SK-N-SH (cell line): Measurements from ENCODE around the gene C6orf136. TPM values are rescaled to one million over a fixed set of nuclear protein-coding genes. Genes with fewer than 3 reads are reported as not detected.

Experiments
- CTCF ChIA-PET: fragments of 300-600, 350-600 bp; formaldehyde crosslinking; extraction: SDS; loops from one replicate; lab custom pipeline; 2021; lab: Yijun Ruan, JAX
- POLR2A ChIA-PET: fragments of 350-600 bp; sonication (Branson Sonifier 250); formaldehyde crosslinking; extraction: SDS; loops from one replicate; lab custom pipeline; 2020; ENCODE audit warnings: antibody characterized with exemption, inconsistent platforms; lab: Yijun Ruan, JAX
- DNase-seq: peaks from one replicate; pipeline ENCODE4 v3.0.0; 2012
- H2AFZ ChIP-seq: fragments of 200-600 bp; sonication (generic); 2 replicates; pipeline ENCODE4 v1.8.1; 2016; ENCODE audit warnings: antibody characterized with exemption, mild to moderate bottlenecking, low read depth
- H3F3A ChIP-seq: fragments of 200-600 bp; sonication (generic); replicated peaks from 2 replicates; pipeline ENCODE3; 2016; ENCODE audit warnings: antibody characterized with exemption, mild to moderate bottlenecking; ENCODE audit not compliant: insufficient read depth
- H3K27ac ChIP-seq, 2 experiments: fragments of 200-500 bp in 1 of 2; fragments of 200-600 bp in 1 of 2; sonication (Bioruptor generic) in 1 of 2; sonication (generic), shearing (Covaris generic) in 1 of 2; 2 replicates each; pipeline versions ENCODE4 v1.5.1 to v1.6.1; 2014 to 2016; ENCODE audit warnings: low read depth in 2 of 2, inconsistent platforms in 1 of 2, low read length in 1 of 2, mild to moderate bottlenecking in 1 of 2, mixed read lengths in 1 of 2
- H3K27me3 ChIP-seq: fragments of 200-600 bp; sonication (generic), shearing (Covaris generic); 2 replicates; pipeline ENCODE4 v1.6.1; 2016; ENCODE audit warnings: mixed run types; ENCODE audit not compliant: insufficient read depth
- H3K36me3 ChIP-seq, 2 experiments: fragments of 200-500 bp in 1 of 2; fragments of 200-600 bp in 1 of 2; sonication (Bioruptor generic) in 1 of 2; sonication (generic) in 1 of 2; replicated peaks in 1 of 2; 2 replicates each; pipeline versions ENCODE3 to v1.5.1; 2014 to 2016; ENCODE audit warnings: low read length in 1 of 2, mild to moderate bottlenecking in 1 of 2; ENCODE audit not compliant: insufficient read depth in 2 of 2, control insufficient read depth in 1 of 2
- H3K4me1 ChIP-seq, 2 experiments: fragments of 200-500 bp in 1 of 2; fragments of 200-600 bp in 1 of 2; sonication (Bioruptor generic) in 1 of 2; sonication (generic), shearing (Covaris generic) in 1 of 2; 2 replicates each; pipeline versions ENCODE4 v1.5.1 to v1.6.1; 2014 to 2016; ENCODE audit warnings: low read depth in 1 of 2, low read length in 1 of 2, mixed run types in 1 of 2; ENCODE audit not compliant: insufficient read depth in 2 of 2, control insufficient read depth in 1 of 2
- H3K4me2 ChIP-seq: fragments of 200-600 bp; sonication (generic), shearing (Covaris generic); 2 replicates; pipeline ENCODE4 v1.6.1; 2017; ENCODE audit warnings: mixed run types
- H3K4me3 ChIP-seq, 2 experiments: fragments of 200-500 bp in 1 of 2; fragments of 200-600 bp in 1 of 2; sonication (Bioruptor generic) in 1 of 2; sonication (generic), shearing (Covaris generic) in 1 of 2; 2 replicates each; pipeline versions ENCODE4 v1.5.1 to v1.8.1; 2014 to 2016; ENCODE audit warnings: low read depth in 2 of 2, inconsistent platforms in 1 of 2, low read length in 1 of 2, mild to moderate bottlenecking in 1 of 2, mixed read lengths in 1 of 2, moderate library complexity in 1 of 2
- H3K79me2 ChIP-seq: fragments of 200-600 bp; sonication (generic); 2 replicates; pipeline ENCODE4 v1.8.1; 2017; ENCODE audit warnings: mild to moderate bottlenecking; ENCODE audit not compliant: insufficient read depth
- H3K9ac ChIP-seq: fragments of 200-600 bp; sonication (generic); 2 replicates; pipeline ENCODE4 v1.6.1; 2017; ENCODE audit warnings: mixed run types
- H3K9me2 ChIP-seq: fragments of 200-600 bp; sonication (generic); 2 replicates; pipeline ENCODE4 v1.6.1; 2017; ENCODE audit warnings: mixed run types
- H3K9me3 ChIP-seq: fragments of 200-600 bp; sonication (generic); 2 replicates; pipeline ENCODE4 v1.6.1; 2017; ENCODE audit warnings: mixed run types, mild to moderate bottlenecking, moderate library complexity
- H4K20me1 ChIP-seq: fragments of 200-600 bp; sonication (generic); 2 replicates; pipeline ENCODE4 v1.6.1; 2017; ENCODE audit warnings: mild to moderate bottlenecking, mixed run types; ENCODE audit not compliant: insufficient read depth
- EP300 ChIP-seq, 2 experiments: IDR thresholded peaks; 2 replicates each; pipeline versions ENCODE4 v1.4.0 to v1.6.1; 2012; ENCODE audit warnings: borderline replicate concordance in 1 of 2, low read depth in 1 of 2, low read length in 1 of 2
- EZH2phosphoT487 ChIP-seq: fragments of 200-600 bp; sonication (generic); IDR thresholded peaks from 2 replicates; pipeline ENCODE4 v1.6.1; 2017; ENCODE audit warnings: low read depth, mixed run types, mild to moderate bottlenecking, antibody characterized with exemption, moderate library complexity, borderline replicate concordance
- FOSL2 ChIP-seq: IDR thresholded peaks from 2 replicates; pipeline ENCODE4 v1.4.0; 2012; ENCODE audit warnings: low read depth, mild to moderate bottlenecking, moderate library complexity, borderline replicate concordance
- GABPA ChIP-seq: IDR thresholded peaks from 2 replicates; pipeline ENCODE4 v1.4.0; 2012; ENCODE audit warnings: low read depth, mild to moderate bottlenecking
- GATA2 ChIP-seq: sonication (generic); formaldehyde crosslinking; IDR thresholded peaks from 2 replicates; pipeline ENCODE4 v1.5.0; 2020; ENCODE audit warnings: mild to moderate bottlenecking, missing genetic modification reagents
- JUND ChIP-seq: IDR thresholded peaks from 2 replicates; pipeline ENCODE4 v1.4.0; 2012
- MEF2A ChIP-seq: IDR thresholded peaks from 2 replicates; pipeline ENCODE4 v1.4.0; 2012; ENCODE audit warnings: low read depth, borderline replicate concordance
- POLR2AphosphoS5 ChIP-seq: IDR thresholded peaks from 2 replicates; pipeline ENCODE4 v1.6.1; 2012; ENCODE audit warnings: low read depth, low read length
- RCOR1 ChIP-seq: fragments of 150-350 bp; IDR thresholded peaks from 2 replicates; pipeline ENCODE4 v1.6.1; 2017; ENCODE audit warnings: antibody characterized with exemption, low read length
- RFX5 ChIP-seq: IDR thresholded peaks from 2 replicates; pipeline ENCODE4 v1.6.1; 2012; ENCODE audit warnings: mild to moderate bottlenecking, improper control_type of control experiment, low read length
- TAF1 ChIP-seq: IDR thresholded peaks from 2 replicates; pipeline ENCODE4 v1.6.1; 2012; ENCODE audit warnings: low read depth, mild to moderate bottlenecking, low read length, moderate library complexity, borderline replicate concordance
- YY1 ChIP-seq: IDR thresholded peaks from 2 replicates; pipeline ENCODE4 v1.4.0; 2012; ENCODE audit warnings: low read depth, mild to moderate bottlenecking
- WGBS: methylation state at CpG from one replicate; pipeline ENCODE4 v1.1.6; 2017; ENCODE audit warnings: low lambda C conversion rate; 5-methylcytosine and 5-hydroxymethylcytosine counted together
- polyA plus RNA-seq, 3 experiments: library from polyadenylated mRNA; depleted of rRNA; stranded (reverse); fragments of >200 nt; gene quantifications; 2 replicates each; pipeline ENCODE4 v1.2.3, GENCODE V29; 2012
- TF ChIP-seq, protein P1 (sequence below): fragments of 200-600 bp; sonication (generic); IDR thresholded peaks from 2 replicates; pipeline ENCODE4 v1.6.1; 2017; ENCODE audit warnings: antibody characterized with exemption, mild to moderate bottlenecking, moderate library complexity
- TF ChIP-seq, protein P2 (sequence below): IDR thresholded peaks from 2 replicates; pipeline ENCODE4 v1.6.1; 2012; ENCODE audit warnings: mild to moderate bottlenecking, low read depth, low read length, moderate library complexity
- TF ChIP-seq, protein P3 (sequence below): IDR thresholded peaks from 2 replicates; pipeline ENCODE4; 2012
- TF ChIP-seq, protein P4 (sequence below): IDR thresholded peaks from 2 replicates; pipeline ENCODE4 v1.4.0; 2012; ENCODE audit warnings: low read depth, borderline replicate concordance

C6orf136 gene
- polyA plus RNA-seq, 1 of the 3 experiments (the other 2 are of a cell fraction): 14.3 TPM

DNA sequence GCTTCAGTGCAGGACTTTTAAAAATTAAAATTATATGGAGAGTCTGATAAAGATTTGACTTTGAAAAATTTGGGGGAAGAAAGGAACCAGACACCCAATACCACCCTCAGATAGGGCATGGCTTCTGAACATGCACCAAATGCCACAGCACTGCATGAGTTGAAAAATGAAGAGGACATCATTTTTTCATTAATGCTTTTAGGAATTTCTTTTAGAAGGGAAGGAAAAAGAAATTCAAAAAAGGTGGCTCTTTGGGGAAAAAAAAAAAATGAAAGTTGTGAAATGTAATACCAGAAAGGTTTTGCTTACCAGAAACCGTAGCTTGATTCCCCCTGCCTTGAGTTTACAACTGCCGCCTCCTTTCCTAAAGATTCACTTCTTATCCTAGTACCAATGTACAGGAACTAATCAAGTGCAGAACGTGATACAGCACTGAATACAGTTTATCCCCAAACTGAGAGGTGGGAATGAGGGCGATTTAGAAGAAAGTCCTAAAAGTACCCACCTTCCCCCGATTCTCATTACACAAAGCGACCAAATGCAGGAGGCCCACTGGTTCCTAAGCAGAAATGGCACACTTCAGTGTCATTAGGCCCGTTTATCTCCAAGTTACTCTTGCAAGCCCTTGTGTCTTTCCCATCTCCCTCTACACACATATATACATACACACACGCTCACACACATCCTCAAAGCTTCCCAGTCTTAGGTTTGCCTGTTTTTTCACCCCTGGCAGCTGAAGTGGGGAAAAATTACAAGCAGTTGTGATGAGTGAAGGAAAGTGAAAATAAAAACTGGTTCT, 32.7 kb upstream of the C6orf136 start:
- TF ChIP-seq JUND (no peak), POLR2AphosphoS5 (peak; percentile 40; the same call in 1 of the 2 replicates)
- peak overlapping the region; percentile 96 to 98 for H3K27ac ChIP-seq
- no peaks in the 10 kb centered on the region for H3K9me2 ChIP-seq
- H3K4me1 ChIP-seq: peaks cover 25 to 32% of the 10 kb centered on the region in 2 experiments
- peaks cover 48% of the 10 kb centered on the region for H3F3A ChIP-seq
- peaks cover 31 to 43% of the 10 kb centered on the region in 2 experiments for H3K36me3 ChIP-seq
- H2AFZ ChIP-seq: no peak overlapping the region
- peaks cover 16% of the 10 kb centered on the region for H4K20me1 ChIP-seq
- H3K27me3 ChIP-seq: no peaks in the 10 kb centered on the region
- DNase-seq: no peak
- 35% methylated on average over 8 of the region's 8 CpGs for WGBS
- H3K79me2 ChIP-seq: peaks cover 74% of the 10 kb centered on the region
- POLR2A ChIA-PET: interaction anchor here (0.6 to 4.7 kb wide), 20 partner anchors 12 to 927 kb away, joined by 3 to 32 read pairs (median 5); partner anchors contain the start of genes ABCF1, ATAT1, C6orf136 and DDX39B
- peak overlapping the region; percentile 99 for H3K9ac ChIP-seq
- H3K4me3 ChIP-seq: peak overlapping the region; percentile 56 to 78
- no peaks in the 10 kb centered on the region for H3K9me3 ChIP-seq
- CTCF ChIA-PET: interaction anchor here (1.2 to 3.8 kb wide), 7 partner anchors 9 to 109 kb away, joined by 3 to 33 read pairs (median 7); no protein-coding TSS in a partner anchor
- H3K4me2 ChIP-seq: peak overlapping the region; percentile 85

DNA sequence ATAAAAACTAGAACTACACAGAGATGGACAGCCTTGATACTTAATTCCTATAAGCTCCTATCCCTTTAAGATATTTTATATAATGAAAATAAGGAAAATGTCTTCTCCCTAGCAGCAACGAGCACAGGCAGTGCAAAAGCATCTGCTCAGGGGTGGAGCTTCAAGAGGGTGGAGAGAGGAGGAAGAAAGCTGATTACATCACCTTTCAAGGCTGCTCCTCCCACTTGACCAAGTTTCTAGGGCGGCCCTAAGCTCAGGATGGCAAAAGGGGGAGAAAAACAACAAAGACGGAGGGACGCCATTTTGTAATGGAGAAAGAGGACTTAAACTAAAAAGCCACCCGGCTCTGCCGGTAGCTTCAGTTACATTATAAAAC, 32.1 kb upstream of the C6orf136 start:
- Histone ChIP-seq H3K4me2 (peak overlapping the region; percentile 85), H3F3A (peaks cover 48% of the 10 kb centered on the region), H3K4me1 (peaks cover 25 to 32% of the 10 kb centered on the region in 2 experiments), H3K79me2 (peaks cover 74% of the 10 kb centered on the region), H3K9me2 (no peaks in the 10 kb centered on the region), H3K27me3 (no peaks in the 10 kb centered on the region), H2AFZ (no peak overlapping the region), H3K36me3 (peaks cover 31 to 43% of the 10 kb centered on the region in 2 experiments), H3K9ac (peak overlapping the region; percentile 99), H3K27ac (peak overlapping the region; percentile 96 to 98), H3K4me3 (peak overlapping the region; percentile 78 to 94), H4K20me1 (peaks cover 16% of the 10 kb centered on the region), H3K9me3 (no peaks in the 10 kb centered on the region)
- 4% methylated on average over 6 of the region's 6 CpGs for WGBS
- DNase-seq: peak; percentile 75
- POLR2A ChIA-PET: interaction anchor here (0.5 to 4.7 kb wide), 22 partner anchors 8 to 927 kb away, joined by 3 to 32 read pairs (median 4); partner anchors contain the start of genes ABCF1, ATAT1, C6orf136 and DDX39B
- CTCF ChIA-PET: interaction anchor here (1.2 to 3.8 kb wide), 5 partner anchors 10 to 108 kb away, joined by 3 to 33 read pairs (median 8); no protein-coding TSS in a partner anchor
- TF ChIP-seq, protein P1, sequence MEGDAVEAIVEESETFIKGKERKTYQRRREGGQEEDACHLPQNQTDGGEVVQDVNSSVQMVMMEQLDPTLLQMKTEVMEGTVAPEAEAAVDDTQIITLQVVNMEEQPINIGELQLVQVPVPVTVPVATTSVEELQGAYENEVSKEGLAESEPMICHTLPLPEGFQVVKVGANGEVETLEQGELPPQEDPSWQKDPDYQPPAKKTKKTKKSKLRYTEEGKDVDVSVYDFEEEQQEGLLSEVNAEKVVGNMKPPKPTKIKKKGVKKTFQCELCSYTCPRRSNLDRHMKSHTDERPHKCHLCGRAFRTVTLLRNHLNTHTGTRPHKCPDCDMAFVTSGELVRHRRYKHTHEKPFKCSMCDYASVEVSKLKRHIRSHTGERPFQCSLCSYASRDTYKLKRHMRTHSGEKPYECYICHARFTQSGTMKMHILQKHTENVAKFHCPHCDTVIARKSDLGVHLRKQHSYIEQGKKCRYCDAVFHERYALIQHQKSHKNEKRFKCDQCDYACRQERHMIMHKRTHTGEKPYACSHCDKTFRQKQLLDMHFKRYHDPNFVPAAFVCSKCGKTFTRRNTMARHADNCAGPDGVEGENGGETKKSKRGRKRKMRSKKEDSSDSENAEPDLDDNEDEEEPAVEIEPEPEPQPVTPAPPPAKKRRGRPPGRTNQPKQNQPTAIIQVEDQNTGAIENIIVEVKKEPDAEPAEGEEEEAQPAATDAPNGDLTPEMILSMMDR: no peak
- TF ChIP-seq, protein P2, sequence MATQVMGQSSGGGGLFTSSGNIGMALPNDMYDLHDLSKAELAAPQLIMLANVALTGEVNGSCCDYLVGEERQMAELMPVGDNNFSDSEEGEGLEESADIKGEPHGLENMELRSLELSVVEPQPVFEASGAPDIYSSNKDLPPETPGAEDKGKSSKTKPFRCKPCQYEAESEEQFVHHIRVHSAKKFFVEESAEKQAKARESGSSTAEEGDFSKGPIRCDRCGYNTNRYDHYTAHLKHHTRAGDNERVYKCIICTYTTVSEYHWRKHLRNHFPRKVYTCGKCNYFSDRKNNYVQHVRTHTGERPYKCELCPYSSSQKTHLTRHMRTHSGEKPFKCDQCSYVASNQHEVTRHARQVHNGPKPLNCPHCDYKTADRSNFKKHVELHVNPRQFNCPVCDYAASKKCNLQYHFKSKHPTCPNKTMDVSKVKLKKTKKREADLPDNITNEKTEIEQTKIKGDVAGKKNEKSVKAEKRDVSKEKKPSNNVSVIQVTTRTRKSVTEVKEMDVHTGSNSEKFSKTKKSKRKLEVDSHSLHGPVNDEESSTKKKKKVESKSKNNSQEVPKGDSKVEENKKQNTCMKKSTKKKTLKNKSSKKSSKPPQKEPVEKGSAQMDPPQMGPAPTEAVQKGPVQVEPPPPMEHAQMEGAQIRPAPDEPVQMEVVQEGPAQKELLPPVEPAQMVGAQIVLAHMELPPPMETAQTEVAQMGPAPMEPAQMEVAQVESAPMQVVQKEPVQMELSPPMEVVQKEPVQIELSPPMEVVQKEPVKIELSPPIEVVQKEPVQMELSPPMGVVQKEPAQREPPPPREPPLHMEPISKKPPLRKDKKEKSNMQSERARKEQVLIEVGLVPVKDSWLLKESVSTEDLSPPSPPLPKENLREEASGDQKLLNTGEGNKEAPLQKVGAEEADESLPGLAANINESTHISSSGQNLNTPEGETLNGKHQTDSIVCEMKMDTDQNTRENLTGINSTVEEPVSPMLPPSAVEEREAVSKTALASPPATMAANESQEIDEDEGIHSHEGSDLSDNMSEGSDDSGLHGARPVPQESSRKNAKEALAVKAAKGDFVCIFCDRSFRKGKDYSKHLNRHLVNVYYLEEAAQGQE: peak; percentile 64; the same call in 1 of the 2 replicates
- peak; percentile 85 for TF ChIP-seq TAF1
- no peak for TF ChIP-seq MEF2A
- TF ChIP-seq EZH2phosphoT487: no peak
- TF ChIP-seq, protein P3, sequence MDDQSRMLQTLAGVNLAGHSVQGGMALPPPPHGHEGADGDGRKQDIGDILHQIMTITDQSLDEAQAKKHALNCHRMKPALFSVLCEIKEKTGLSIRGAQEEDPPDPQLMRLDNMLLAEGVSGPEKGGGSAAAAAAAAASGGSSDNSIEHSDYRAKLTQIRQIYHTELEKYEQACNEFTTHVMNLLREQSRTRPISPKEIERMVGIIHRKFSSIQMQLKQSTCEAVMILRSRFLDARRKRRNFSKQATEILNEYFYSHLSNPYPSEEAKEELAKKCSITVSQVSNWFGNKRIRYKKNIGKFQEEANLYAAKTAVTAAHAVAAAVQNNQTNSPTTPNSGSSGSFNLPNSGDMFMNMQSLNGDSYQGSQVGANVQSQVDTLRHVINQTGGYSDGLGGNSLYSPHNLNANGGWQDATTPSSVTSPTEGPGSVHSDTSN: no peak
- no peak for TF ChIP-seq GATA2
- TF ChIP-seq FOSL2: no peak
- peak; percentile 90 for TF ChIP-seq YY1
- TF ChIP-seq EP300 (IDR thresholded peaks at IDR 0.05; ENCODE audit: borderline replicate concordance in 1 of 2, low read depth in 1 of 2, low read length in 1 of 2): no peak
- TF ChIP-seq RCOR1: no peak
- TF ChIP-seq GABPA: no peak
- TF ChIP-seq, protein P4, sequence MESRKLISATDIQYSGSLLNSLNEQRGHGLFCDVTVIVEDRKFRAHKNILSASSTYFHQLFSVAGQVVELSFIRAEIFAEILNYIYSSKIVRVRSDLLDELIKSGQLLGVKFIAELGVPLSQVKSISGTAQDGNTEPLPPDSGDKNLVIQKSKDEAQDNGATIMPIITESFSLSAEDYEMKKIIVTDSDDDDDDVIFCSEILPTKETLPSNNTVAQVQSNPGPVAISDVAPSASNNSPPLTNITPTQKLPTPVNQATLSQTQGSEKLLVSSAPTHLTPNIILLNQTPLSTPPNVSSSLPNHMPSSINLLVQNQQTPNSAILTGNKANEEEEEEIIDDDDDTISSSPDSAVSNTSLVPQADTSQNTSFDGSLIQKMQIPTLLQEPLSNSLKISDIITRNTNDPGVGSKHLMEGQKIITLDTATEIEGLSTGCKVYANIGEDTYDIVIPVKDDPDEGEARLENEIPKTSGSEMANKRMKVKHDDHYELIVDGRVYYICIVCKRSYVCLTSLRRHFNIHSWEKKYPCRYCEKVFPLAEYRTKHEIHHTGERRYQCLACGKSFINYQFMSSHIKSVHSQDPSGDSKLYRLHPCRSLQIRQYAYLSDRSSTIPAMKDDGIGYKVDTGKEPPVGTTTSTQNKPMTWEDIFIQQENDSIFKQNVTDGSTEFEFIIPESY: no peak
- 0 out of 2 replicates have a peak, but pooled peaks have one; percentile 13 for TF ChIP-seq RFX5
